ENCODE measurements around the gene ABLIM2.

The ABLIM2 gene

GRCh38 chr4:8001564-8002355 is 156.9 kb downstream of the ABLIM2 start:
- no peak for DNase-seq (ENCODE audit: low read depth)
- no peak overlapping the region for H3K4me3 ChIP-seq (ENCODE audit: low read depth, low read length)
- no peak for TF ChIP-seq CTCF (IDR thresholded peaks at IDR 0.05; ENCODE audit: insufficient read depth, low read depth, low read length, missing control alignments)

GRCh38 chr4:8000721-8001491 is 157.7 kb downstream of the ABLIM2 start:
- no peak for DNase-seq (ENCODE audit: low read depth)
- no peak for TF ChIP-seq CTCF (IDR thresholded peaks at IDR 0.05; ENCODE audit: insufficient read depth, low read depth, low read length, missing control alignments)
- no peak overlapping the region for H3K4me3 ChIP-seq (ENCODE audit: low read depth, low read length)

- no peak overlapping the region for H3K4me3 ChIP-seq (ENCODE audit: low read depth, low read length)
- DNase-seq (ENCODE audit: low read depth), result no peak
- no peak for TF ChIP-seq CTCF (IDR thresholded peaks at IDR 0.05; ENCODE audit: insufficient read depth, low read depth, low read length, missing control alignments)
Observed at GRCh38 chr4:8000247-8000646, 158.4 kb downstream of the ABLIM2 start.

GRCh38 chr4:7999695-8000094 is 158.9 kb downstream of the ABLIM2 start:
- no peak for DNase-seq (ENCODE audit: low read depth)
- no peak for TF ChIP-seq CTCF (IDR thresholded peaks at IDR 0.05; ENCODE audit: insufficient read depth, low read depth, low read length, missing control alignments)
- H3K4me3 ChIP-seq (ENCODE audit: low read depth, low read length), result no peak overlapping the region

- no peak for DNase-seq (ENCODE audit: low read depth)
- H3K4me3 ChIP-seq (ENCODE audit: low read depth, low read length), result no peak overlapping the region
- TF ChIP-seq CTCF (IDR thresholded peaks at IDR 0.05; ENCODE audit: insufficient read depth, low read depth, low read length, missing control alignments), result no peak
Observed at GRCh38 chr4:7999279-7999678, 159.3 kb downstream of the ABLIM2 start.

GRCh38 chr4:7998447-7998846 is 160.2 kb downstream of the ABLIM2 start:
- no peak for TF ChIP-seq CTCF (IDR thresholded peaks at IDR 0.05; ENCODE audit: insufficient read depth, low read depth, low read length, missing control alignments)
- no peak for DNase-seq (ENCODE audit: low read depth)
- no peak overlapping the region for H3K4me3 ChIP-seq (ENCODE audit: low read depth, low read length)

All from GM12865 (cell line).